ENCODE measurements around the gene DNALI1. TPM values are rescaled to one million over a fixed set of nuclear protein-coding genes. Genes with fewer than 3 reads are reported as not detected.

Gene DNALI1
- total and polyA plus RNA-seq, 10 of the 15 experiments (the other 5 are each of a cell fraction or from before 2014, with no cell fraction given) = 0.03 to 0.13 (median 0.05) TPM; not detected in 7

GRCh38 chr1:37574834-37575480 is 18.2 kb downstream of the DNALI1 start:
- no peaks in the 10 kb centered on the region for H3K27me3 ChIP-seq (replicated peaks in 1 of 2; ENCODE audit: control insufficient read depth in 2 of 2, insufficient read depth in 2 of 2, low read length in 1 of 2)
- H3K9me3 ChIP-seq (replicated peaks; ENCODE audit: control insufficient read depth, insufficient read depth, low read length) = no peaks in the 10 kb centered on the region
- no peak for DNase-seq (ENCODE audit: low read depth, low spot score)
- H2AFZ ChIP-seq (ENCODE audit: control insufficient read depth, low read depth, low read length) = no peak overlapping the region
- ChIA-PET SMC1A (ENCODE audit: uncharacterized antibody, unreplicated experiment) (interaction anchor here (0.8 to 1.3 kb wide), 3 partner anchors 9 to 23 kb away, joined by 3 read pairs; no protein-coding TSS in a partner anchor), RAD21 (ENCODE audit: unreplicated experiment) (no interaction called here), CTCF (interaction anchor here (0.9 kb wide), 1 partner anchor 107 kb away, joined by 3 read pairs; no protein-coding TSS in a partner anchor), POLR2A (no interaction called here)
- no peak for FAIRE-seq
- H3K4me3 ChIP-seq = no peak overlapping the region
- BruUV-seq (replicated peaks) = no TSS peak
- peaks cover 16 to 40% of the 10 kb centered on the region in 2 experiments for H3K36me3 ChIP-seq (ENCODE audit: control insufficient read depth in 2 of 2, insufficient read depth in 2 of 2, low read length in 1 of 2)
- no peak overlapping the region for H3K9ac ChIP-seq (ENCODE audit: control insufficient read depth, insufficient read depth, low read length)
- intact Hi-C loops (cut with micrococcal nuclease; ENCODE audit: unreplicated experiment) (no loop called here), in situ Hi-C loops (cut with MboI) (loop anchor here (25.0 kb wide), 1 partner anchor 412 kb away; the partner anchor contains the start of gene SF3A3)
- 14% methylated on average over 7 of the region's 7 CpGs for WGBS (ENCODE audit: insufficient coverage, insufficient replicate concordance, low lambda C conversion rate, missing lambda C conversion rate)
- no peak overlapping the region for H3K27ac ChIP-seq (ENCODE audit: control insufficient read depth, insufficient read depth)
- H3K4me1 ChIP-seq (ENCODE audit: control insufficient read depth, insufficient read depth, low read length) = no peaks in the 10 kb centered on the region
- no peaks in the 10 kb centered on the region for H3K79me2 ChIP-seq (ENCODE audit: control insufficient read depth, insufficient read depth, low read length)
- peak; percentile 42; the same call in 2 of the 3 replicates for ATAC-seq
- no peaks in the 10 kb centered on the region for H4K20me1 ChIP-seq (ENCODE audit: control insufficient read depth, insufficient read depth)
- H3K4me2 ChIP-seq (ENCODE audit: control insufficient read depth, insufficient read depth) = no peak overlapping the region
- TF ChIP-seq SUZ12 (IDR thresholded peaks at IDR 0.05; ENCODE audit: unreplicated experiment) (no peak), CUX1 (IDR thresholded peaks at IDR 0.05; ENCODE audit: insufficient replicate concordance, low read depth, low read length) (no peak), IRF4 (IDR thresholded peaks at IDR 0.05; ENCODE audit: low read depth, low read length) (peak; percentile 63; the same call in 1 of the 2 replicates), ZZZ3 (IDR thresholded peaks at IDR 0.05; ENCODE audit: control insufficient read depth, insufficient read length, low read depth) (no peak), ATF7 (IDR thresholded peaks at IDR 0.05; ENCODE audit: low read depth) (no peak), BRCA1 (IDR thresholded peaks at IDR 0.05; ENCODE audit: low read depth, low read length) (no peak), PAX8 (IDR thresholded peaks at IDR 0.05) (no peak), SMC3 (IDR thresholded peaks at IDR 0.05; ENCODE audit: borderline replicate concordance, low read length) (no peak), NR2F1 (conservative IDR thresholded peaks at IDR 0.05) (no peak), RBBP5 (conservative IDR thresholded peaks at IDR 0.05) (no peak), SREBF2 (IDR thresholded peaks at IDR 0.05; ENCODE audit: low read length) (no peak), REST (IDR thresholded peaks at IDR 0.05; ENCODE audit: low read depth, low read length) (no peak), TCF3 (IDR thresholded peaks at IDR 0.05; ENCODE audit: borderline replicate concordance, insufficient read depth, low read depth, low read length) (no peak), NBN (IDR thresholded peaks at IDR 0.05) (no peak), JUNB (IDR thresholded peaks at IDR 0.05) (peak; percentile 65), PBX3 (IDR thresholded peaks at IDR 0.05; ENCODE audit: insufficient replicate concordance, low read depth, low read length) (no peak)
